Gastroesophageal sphincter (tissue), 4 donors: ENCODE measurements around the gene ANK2. TPM values are rescaled to one million over a fixed set of nuclear protein-coding genes. Genes with fewer than 3 reads are reported as not detected.

Experiments
- ATAC-seq: fragments of 150-250 bp; one replicate; pipeline ENCODE4 v1.9.1; 2016; ENCODE audit warnings: mild to moderate bottlenecking, moderate library complexity
- H3K27ac ChIP-seq, 4 donors: fragments of 200-600 bp; sonication (generic) in 3 of 4; 1 replicate in 3 of 4; 2 replicates in 1 of 4; pipeline ENCODE4 v1.5.1; 2016 to 2019
- H3K27me3 ChIP-seq: fragments of 200-600 bp; sonication (generic); one replicate; pipeline ENCODE4 v1.5.1; 2019
- H3K36me3 ChIP-seq, 2 donors: fragments of 200-600 bp; sonication (generic); one replicate each; pipeline ENCODE4 v1.5.1; 2019; ENCODE audit warnings: control low read depth in 1 of 2
- H3K4me1 ChIP-seq, 3 donors: fragments of 200-600 bp; sonication (generic); 1 replicate in 2 of 3; 2 replicates in 1 of 3; pipeline ENCODE4 v1.5.1; 2016 to 2019; ENCODE audit warnings: control low read depth in 2 of 3
- H3K4me3 ChIP-seq, 2 donors: fragments of 200-600 bp; sonication (generic); one replicate each; pipeline ENCODE4 v1.5.1; 2019; ENCODE audit warnings: mild to moderate bottlenecking in 1 of 2, moderate library complexity in 1 of 2
- H3K9me3 ChIP-seq, 3 donors: fragments of 200-600 bp; sonication (generic); one replicate each; pipeline ENCODE4 v1.5.1; 2017 to 2019; ENCODE audit warnings: control low read depth in 2 of 3
- EP300 ChIP-seq: sonication (generic); formaldehyde crosslinking; IDR thresholded peaks from one replicate; pipeline ENCODE4 v1.6.1; 2017; ENCODE audit warnings: antibody characterized with exemption, mild to moderate bottlenecking
- POLR2A ChIP-seq, 2 donors: fragments of 450-650 bp; IDR thresholded peaks; one replicate each; pipeline ENCODE4 v1.6.1; 2017; ENCODE audit warnings: antibody characterized with exemption in 2 of 2, mild to moderate bottlenecking in 2 of 2, moderate library complexity in 1 of 2
- POLR2AphosphoS5 ChIP-seq: sonication (generic); formaldehyde crosslinking; IDR thresholded peaks from one replicate; pipeline ENCODE4 v1.6.1; 2017; ENCODE audit warnings: antibody characterized with exemption
- WGBS, 2 donors: methylation state at CpG; one replicate each; pipeline ENCODE4 v1.1.5; 2018; ENCODE audit warnings: low coverage in 1 of 2; 5-methylcytosine and 5-hydroxymethylcytosine counted together
- total RNA-seq, 4 donors: library from RNA; depleted of rRNA; stranded (reverse); fragments of >200 nt; gene quantifications; one replicate each; pipeline ENCODE4 v1.1.0, GENCODE V29; 2016
- TF ChIP-seq, protein P1 (sequence below), 4 experiments: fragments of 200-600 bp in 2 of 4; fragments of 450-650 bp in 2 of 4; sonication (generic) in 1 of 4; IDR thresholded peaks; one replicate each; pipeline ENCODE4 v1.5.1; 2017 to 2019; ENCODE audit warnings: antibody characterized with exemption in 4 of 4, mild to moderate bottlenecking in 2 of 4, moderate library complexity in 2 of 4

ANK2 gene
- 100 to 1,000 TPM in 1 of 4 donors, 10 to 100 TPM in 3; 84.9 to 104 (median 91.5) TPM for total RNA-seq

DNA sequence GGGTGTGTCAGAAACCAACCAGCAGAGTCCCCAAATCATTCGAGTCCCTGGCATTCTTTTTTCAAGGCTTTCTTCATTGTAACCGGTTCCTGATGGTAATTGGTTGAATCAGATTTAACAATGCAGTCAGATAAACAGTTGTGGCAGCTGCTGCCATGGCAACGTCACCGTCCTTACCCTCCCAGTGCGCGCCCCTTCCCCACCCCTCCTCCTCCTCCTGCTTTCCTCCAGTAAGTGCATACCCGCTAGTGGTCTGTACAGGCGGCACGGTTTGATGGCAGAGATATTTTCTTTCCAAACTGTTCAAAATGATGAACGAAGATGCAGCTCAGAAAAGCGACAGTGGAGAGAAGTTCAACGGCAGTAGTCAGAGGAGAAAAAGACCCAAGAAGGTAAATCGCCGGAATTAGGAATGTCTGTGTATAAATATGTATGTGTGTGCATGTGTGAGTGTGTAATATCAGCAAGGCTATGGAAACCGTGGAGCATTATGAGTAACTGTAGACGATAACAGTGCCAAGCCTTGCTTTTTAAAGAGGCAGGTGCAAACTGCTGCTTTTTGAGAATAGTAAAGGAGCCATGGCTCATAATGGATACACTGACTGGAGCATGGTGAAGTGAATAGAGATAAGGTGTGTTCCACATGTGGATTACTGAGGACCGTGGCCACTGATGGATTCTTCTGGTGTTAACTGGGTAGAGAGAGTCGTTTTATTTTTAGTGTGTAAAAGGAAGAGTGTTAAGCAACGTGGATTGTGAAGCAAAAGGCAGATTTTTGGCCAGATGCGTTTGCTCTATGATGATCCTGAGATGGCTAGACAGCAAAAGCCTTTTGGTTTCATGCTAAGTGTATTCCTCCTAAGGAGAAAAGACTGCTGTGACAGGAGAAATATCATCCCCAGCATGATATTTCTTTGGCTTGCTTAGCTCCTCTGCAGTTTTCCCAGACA is at the start of gene ANK2:
Gene ANK2, plus strand, starts transcription at position 233 of the 950 bp plus-strand sequence. Its CDS starts 76 bp downstream, at position 309.
- no peak for TF ChIP-seq EP300
- TF ChIP-seq POLR2A (IDR thresholded peaks at IDR 0.05), result no peak
- TF ChIP-seq POLR2AphosphoS5, result no peak
- TF ChIP-seq, protein P1, sequence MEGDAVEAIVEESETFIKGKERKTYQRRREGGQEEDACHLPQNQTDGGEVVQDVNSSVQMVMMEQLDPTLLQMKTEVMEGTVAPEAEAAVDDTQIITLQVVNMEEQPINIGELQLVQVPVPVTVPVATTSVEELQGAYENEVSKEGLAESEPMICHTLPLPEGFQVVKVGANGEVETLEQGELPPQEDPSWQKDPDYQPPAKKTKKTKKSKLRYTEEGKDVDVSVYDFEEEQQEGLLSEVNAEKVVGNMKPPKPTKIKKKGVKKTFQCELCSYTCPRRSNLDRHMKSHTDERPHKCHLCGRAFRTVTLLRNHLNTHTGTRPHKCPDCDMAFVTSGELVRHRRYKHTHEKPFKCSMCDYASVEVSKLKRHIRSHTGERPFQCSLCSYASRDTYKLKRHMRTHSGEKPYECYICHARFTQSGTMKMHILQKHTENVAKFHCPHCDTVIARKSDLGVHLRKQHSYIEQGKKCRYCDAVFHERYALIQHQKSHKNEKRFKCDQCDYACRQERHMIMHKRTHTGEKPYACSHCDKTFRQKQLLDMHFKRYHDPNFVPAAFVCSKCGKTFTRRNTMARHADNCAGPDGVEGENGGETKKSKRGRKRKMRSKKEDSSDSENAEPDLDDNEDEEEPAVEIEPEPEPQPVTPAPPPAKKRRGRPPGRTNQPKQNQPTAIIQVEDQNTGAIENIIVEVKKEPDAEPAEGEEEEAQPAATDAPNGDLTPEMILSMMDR (IDR thresholded peaks at IDR 0.05), result no peak
- no peaks in the 10 kb centered on the region for H3K36me3 ChIP-seq
- peak within 1 kb of the TSS in 3 of 4 donors; percentile 2 to 63 (median 21) for H3K27ac ChIP-seq
- H3K27me3 ChIP-seq, result no peaks in the 10 kb centered on the region
- no peak for ATAC-seq
- H3K4me1 ChIP-seq, result peaks cover 0 to 13% (median 0%) of the 10 kb centered on the region in 3 donors
- H3K9me3 ChIP-seq, result no peaks in the 10 kb centered on the region
- peak within 1 kb of the TSS; percentile 33 to 44 for H3K4me3 ChIP-seq
- WGBS, 2 donors, result 2 to 7% methylated on average over 6 to 20 of the region's 20 CpGs

DNA sequence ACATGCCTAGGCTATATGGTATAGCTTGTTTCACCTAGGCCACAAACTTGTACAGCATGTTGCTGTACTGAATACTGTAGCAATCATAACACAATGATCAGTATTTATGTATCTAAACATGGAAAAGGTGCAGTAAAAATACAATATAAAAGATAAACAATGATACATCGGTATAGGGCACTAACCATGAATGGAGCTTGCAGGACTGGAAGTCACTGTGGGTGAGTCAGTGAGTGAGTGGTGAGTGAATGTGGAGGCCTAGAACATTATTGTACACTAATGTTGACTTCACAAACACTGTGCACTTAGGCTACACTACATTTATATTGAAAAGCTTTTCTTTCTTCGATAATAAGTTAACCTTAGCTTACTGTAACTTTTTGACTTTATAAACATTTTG is 45.6 kb upstream of the ANK2 start:
- Histone ChIP-seq H3K4me3 (no peak overlapping the region), H3K27me3 (no peaks in the 10 kb centered on the region), H3K27ac (no peak overlapping the region), H3K9me3 (no peaks in the 10 kb centered on the region), H3K4me1 (no peaks in the 10 kb centered on the region), H3K36me3 (no peaks in the 10 kb centered on the region)
- no peak for ATAC-seq
- WGBS, 2 donors, result 90 to 91% methylated on average over 2 of the region's 2 CpGs
- TF ChIP-seq POLR2AphosphoS5 (no peak), POLR2A (IDR thresholded peaks at IDR 0.05) (no peak)
- TF ChIP-seq, protein P1 (IDR thresholded peaks at IDR 0.05), result no peak

- H3K27me3 ChIP-seq, result no peaks in the 10 kb centered on the region
- H3K27ac ChIP-seq, result no peak overlapping the region
- no peak for ATAC-seq
- no peaks in the 10 kb centered on the region for H3K36me3 ChIP-seq
- no peak overlapping the region for H3K4me3 ChIP-seq
- TF ChIP-seq POLR2A (IDR thresholded peaks at IDR 0.05) (no peak), EP300 (no peak), POLR2AphosphoS5 (no peak)
- TF ChIP-seq, protein P1 (IDR thresholded peaks at IDR 0.05), result no peak
- no peaks in the 10 kb centered on the region for H3K4me1 ChIP-seq
- no peaks in the 10 kb centered on the region for H3K9me3 ChIP-seq
- WGBS, 2 donors, result 89% methylated on average over 4 of the region's 4 CpGs; no CpG with 5 or more reads in 1 of the 2 donors
These were observed 44.8 kb upstream of the ANK2 start for GRCh38 chr4:113004655-113005054.

DNA sequence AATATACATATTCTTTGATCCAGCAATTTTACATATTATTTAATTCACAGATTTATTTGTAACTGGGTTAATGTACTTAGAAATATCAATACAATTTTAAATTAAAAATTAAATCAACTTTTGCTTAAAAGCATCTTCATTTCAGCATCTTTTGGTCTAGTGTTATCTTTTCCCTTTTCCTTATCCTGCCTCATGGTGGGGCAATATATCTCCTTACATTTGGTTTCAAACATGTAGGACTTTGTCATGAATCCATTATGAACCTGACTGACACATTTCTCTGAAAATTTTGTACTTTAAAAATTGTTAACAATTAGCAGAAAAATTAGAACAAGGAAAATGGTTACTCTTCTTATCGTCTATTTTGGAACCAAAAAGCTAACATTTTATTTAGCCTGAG is 42.8 kb upstream of the ANK2 start:
- H3K36me3 ChIP-seq, result no peaks in the 10 kb centered on the region
- no peak for ATAC-seq
- no peaks in the 10 kb centered on the region for H3K27me3 ChIP-seq
- WGBS, 2 donors, result 92 to 95% methylated on average over 1 of the region's 1 CpG
- H3K4me1 ChIP-seq, result no peaks in the 10 kb centered on the region
- no peaks in the 10 kb centered on the region for H3K9me3 ChIP-seq
- no peak overlapping the region for H3K27ac ChIP-seq
- TF ChIP-seq POLR2AphosphoS5, result no peak
- TF ChIP-seq EP300, result no peak
- TF ChIP-seq POLR2A (IDR thresholded peaks at IDR 0.05), result no peak
- TF ChIP-seq, protein P1 (IDR thresholded peaks at IDR 0.05), result no peak
- H3K4me3 ChIP-seq, result no peak overlapping the region

- Histone ChIP-seq H3K27ac (no peak overlapping the region), H3K9me3 (no peaks in the 10 kb centered on the region), H3K27me3 (no peaks in the 10 kb centered on the region), H3K4me3 (no peak overlapping the region), H3K36me3 (no peaks in the 10 kb centered on the region), H3K4me1 (no peaks in the 10 kb centered on the region)
- 66 to 96% methylated on average over 4 to 5 of the region's 5 CpGs for WGBS, 2 donors
- no peak for TF ChIP-seq EP300
- no peak for TF ChIP-seq POLR2A (IDR thresholded peaks at IDR 0.05)
- TF ChIP-seq POLR2AphosphoS5, result no peak
- TF ChIP-seq, protein P1 (IDR thresholded peaks at IDR 0.05), result no peak
- no peak for ATAC-seq
These were observed 42.3 kb upstream of the ANK2 start for GRCh38 chr4:113007151-113007550.
